ENCODE results near the gene BPHL. TPM values are rescaled to one million over a fixed set of nuclear protein-coding genes. Genes with fewer than 3 reads are reported as not detected.

The BPHL gene
- total RNA-seq, 1 donor from 2014 or later: 26.5 TPM

Small RNA genes within 50 kb of the gene (small RNA-seq; reads per million reads assigned to genes)
- gene RNA5SP201: not detected

Other genes starting within 250 kb of the BPHL start
- 6.5 TPM for gene SERPINB9, start 215.4 kb upstream of the BPHL start, total RNA-seq
- 14.3 TPM for gene SERPINB6, start 147.1 kb upstream of the BPHL start, total RNA-seq
- gene NQO2, start 118.8 kb upstream of the BPHL start, total RNA-seq: 6.1 TPM
- 7.3 TPM for gene RIPK1, start 50.2 kb upstream of the BPHL start, total RNA-seq
- gene TUBB2A, start 38.8 kb downstream of the BPHL start, total RNA-seq: 1,551 TPM
- gene TUBB2B, start 108.9 kb downstream of the BPHL start, total RNA-seq: 5,262 TPM
- 32.2 TPM for gene PSMG4, start 140.2 kb downstream of the BPHL start, total RNA-seq